Activated naive CD4-positive, alpha-beta T cell treated with anti-CD3 and anti-CD28 coated beads, Interleukin-2, amount 50 U/mL, for 16 hours (primary cell): Measurements from ENCODE around the gene ST6GALNAC5.
"Not testable (repeated sequence)": the region's sequence is repeated elsewhere in the genome, so short reads cannot be mapped to it uniquely, and the experiment has no call there.

Source experiments
- DNase-seq: peaks from one replicate; pipeline ENCODE4 v3.0.0-alpha.2; 2020

Gene ST6GALNAC5

GRCh38 chr1:76868154-76868882 lies 1.0 kb downstream of the ST6GALNAC5 start:
- peak; percentile 16 for DNase-seq

- no peak for DNase-seq
Observed at GRCh38 chr1:76868916-76869315, 1.6 kb downstream of the ST6GALNAC5 start.

- no peak for DNase-seq
Observed at GRCh38 chr1:76870037-76870436, 2.8 kb downstream of the ST6GALNAC5 start.

GRCh38 chr1:76871355-76871974 lies 4.2 kb downstream of the ST6GALNAC5 start:
- DNase-seq, result no peak

GRCh38 chr1:76872944-76873343 lies 5.7 kb downstream of the ST6GALNAC5 start:
- DNase-seq, result no peak

GRCh38 chr1:76876655-76877395 lies 9.5 kb downstream of the ST6GALNAC5 start:
- no peak for DNase-seq

GRCh38 chr1:76879014-76879413 lies 11.7 kb downstream of the ST6GALNAC5 start:
- not testable (repeated sequence) for DNase-seq

- DNase-seq, result no peak
Observed at GRCh38 chr1:76881762-76882161, 14.5 kb downstream of the ST6GALNAC5 start.

- DNase-seq, result no peak
Observed at GRCh38 chr1:76891931-76892622, 24.8 kb downstream of the ST6GALNAC5 start.

- no peak for DNase-seq
Observed at GRCh38 chr1:76892675-76893074, 25.4 kb downstream of the ST6GALNAC5 start.

- peak; percentile 15 for DNase-seq
Observed at GRCh38 chr1:76901158-76901767, 34.0 kb downstream of the ST6GALNAC5 start.

- no peak for DNase-seq
Observed at GRCh38 chr1:76905876-76906595, 38.8 kb downstream of the ST6GALNAC5 start.

GRCh38 chr1:76909311-76909710 lies 42.0 kb downstream of the ST6GALNAC5 start:
- no peak for DNase-seq

- DNase-seq, result no peak
Observed at GRCh38 chr1:76919085-76919484, 51.8 kb downstream of the ST6GALNAC5 start.

GRCh38 chr1:76921590-76921989 lies 54.3 kb downstream of the ST6GALNAC5 start:
- no peak for DNase-seq

- DNase-seq, result no peak
Observed at GRCh38 chr1:76925825-76926224, 58.5 kb downstream of the ST6GALNAC5 start.

- no peak for DNase-seq
Observed at GRCh38 chr1:76928522-76928921, 61.2 kb downstream of the ST6GALNAC5 start.

GRCh38 chr1:76929136-76929535 lies 61.9 kb downstream of the ST6GALNAC5 start:
- DNase-seq, result no peak

GRCh38 chr1:76933847-76934815 lies 66.9 kb downstream of the ST6GALNAC5 start:
- DNase-seq, result no peak

- DNase-seq, result no peak
Observed at GRCh38 chr1:76938304-76938703, 71.0 kb downstream of the ST6GALNAC5 start.
